Mesodermal cell (in vitro differentiated cells): ENCODE data around the gene SNX27. TPM values are rescaled to one million over a fixed set of nuclear protein-coding genes. Genes with fewer than 3 reads are reported as not detected.

Experiments
- H3K27ac ChIP-seq: 2 replicates; pipeline ENCODE4 v1.7.0; 2013; ENCODE audit warnings: mild to moderate bottlenecking, low read depth, low read length, moderate library complexity; ENCODE audit not compliant: severe bottlenecking
- H3K36me3 ChIP-seq: 2 replicates; pipeline ENCODE4 v1.7.1; 2013; ENCODE audit warnings: mild to moderate bottlenecking, low read length, moderate library complexity; ENCODE audit not compliant: control insufficient read depth, insufficient read depth
- H3K4me1 ChIP-seq: one replicate; pipeline ENCODE4 v1.7.1; 2013; ENCODE audit warnings: mild to moderate bottlenecking, low read length; ENCODE audit not compliant: insufficient read depth, control insufficient read depth, poor library complexity, severe bottlenecking
- H3K4me3 ChIP-seq: 2 replicates; pipeline ENCODE4 v1.7.0; 2013; ENCODE audit warnings: low read length, control low read depth, mild to moderate bottlenecking; ENCODE audit not compliant: insufficient read depth, poor library complexity, severe bottlenecking; ENCODE audit errors: extremely low read depth
- H3K9me3 ChIP-seq: 2 replicates; pipeline ENCODE4 v1.7.1; 2013; ENCODE audit warnings: mild to moderate bottlenecking, low read length, moderate library complexity; ENCODE audit not compliant: control insufficient read depth
- WGBS, 2 experiments: methylation state at CpG; one replicate each; pipeline ENCODE4 v1.1.5; 2013; ENCODE audit warnings: missing lambda C conversion rate in 2 of 2; ENCODE audit not compliant: insufficient coverage in 2 of 2; 5-methylcytosine and 5-hydroxymethylcytosine counted together
- polyA plus RNA-seq, 2 experiments: library from polyadenylated mRNA; stranded (reverse); fragments of 50-300 nt; gene quantifications; one replicate each; pipeline ENCODE4 v1.2.3, GENCODE V29; 2013

The SNX27 gene
- 20.8 TPM for polyA plus RNA-seq (2013, experiment 1 of 2)
- 18.8 TPM for polyA plus RNA-seq (2013, experiment 2 of 2)

- Histone ChIP-seq H3K36me3 (peaks cover 7% of the 10 kb centered on the region), H3K4me1 (peaks cover 5% of the 10 kb centered on the region), H3K9me3 (no peaks in the 10 kb centered on the region), H3K27ac (peak within 1 kb of the TSS; percentile 75), H3K4me3 (peak within 1 kb of the TSS; percentile 91)
- 0 to 1% methylated on average over 41 to 53 of the region's 79 CpGs for WGBS, 2 experiments
These were observed at the start of gene SNX27 for GRCh38 chr1:151611832-151612500. Gene SNX27 (plus strand): TSS chr1:151612050. CDS start chr1:151612202, 152 bp downstream.

DNA sequence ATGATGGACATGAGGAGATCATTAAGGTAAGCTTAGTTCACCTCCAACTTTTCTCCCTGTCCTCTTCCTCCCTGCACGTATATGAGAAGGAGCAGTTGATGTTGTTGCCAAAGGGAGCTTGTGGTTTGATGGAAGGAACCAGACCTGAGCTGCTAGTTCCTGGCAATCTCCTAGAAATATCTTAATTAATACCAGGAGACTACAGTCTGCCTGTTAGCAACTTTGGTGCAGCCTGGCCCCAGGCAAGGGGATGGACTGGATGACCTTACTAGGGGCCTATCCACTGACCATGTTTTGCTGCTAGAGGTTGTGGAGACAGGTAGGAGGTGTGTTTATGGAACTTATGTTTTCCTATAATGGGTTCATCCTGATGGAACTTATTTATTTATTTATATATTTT is 49.2 kb upstream of the SNX27 start:
- Histone ChIP-seq H3K27ac (no peak overlapping the region), H3K9me3 (no peaks in the 10 kb centered on the region), H3K4me1 (no peaks in the 10 kb centered on the region), H3K4me3 (no peak overlapping the region), H3K36me3 (peaks cover 41% of the 10 kb centered on the region)
- no CpG with 5 or more reads among the region's 1 CpG for WGBS, 2 experiments

DNA sequence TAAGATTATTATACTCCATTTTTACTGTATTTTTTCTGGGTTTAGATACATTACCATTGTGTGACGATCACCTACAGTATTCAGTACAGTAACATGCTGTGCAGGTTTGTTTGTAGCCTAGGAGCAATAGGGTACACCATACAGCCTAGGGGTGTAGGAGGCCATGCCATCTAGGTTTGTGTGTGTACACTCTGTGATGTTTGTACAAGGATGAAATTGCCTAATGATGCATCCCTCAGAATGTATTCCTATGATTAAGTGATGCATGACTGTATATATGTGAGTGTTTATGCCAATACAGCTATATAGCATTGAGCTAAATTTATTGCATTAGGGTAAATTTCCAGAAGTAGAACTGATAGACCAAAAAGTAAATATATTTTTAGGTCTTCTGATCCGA is 48.5 kb upstream of the SNX27 start:
- H3K27ac ChIP-seq, result no peak overlapping the region
- H3K36me3 ChIP-seq, result peaks cover 45% of the 10 kb centered on the region
- no peak overlapping the region for H3K4me3 ChIP-seq
- H3K4me1 ChIP-seq, result no peaks in the 10 kb centered on the region
- WGBS, 2 experiments, result no CpG with 5 or more reads among the region's 2 CpGs
- no peaks in the 10 kb centered on the region for H3K9me3 ChIP-seq

DNA sequence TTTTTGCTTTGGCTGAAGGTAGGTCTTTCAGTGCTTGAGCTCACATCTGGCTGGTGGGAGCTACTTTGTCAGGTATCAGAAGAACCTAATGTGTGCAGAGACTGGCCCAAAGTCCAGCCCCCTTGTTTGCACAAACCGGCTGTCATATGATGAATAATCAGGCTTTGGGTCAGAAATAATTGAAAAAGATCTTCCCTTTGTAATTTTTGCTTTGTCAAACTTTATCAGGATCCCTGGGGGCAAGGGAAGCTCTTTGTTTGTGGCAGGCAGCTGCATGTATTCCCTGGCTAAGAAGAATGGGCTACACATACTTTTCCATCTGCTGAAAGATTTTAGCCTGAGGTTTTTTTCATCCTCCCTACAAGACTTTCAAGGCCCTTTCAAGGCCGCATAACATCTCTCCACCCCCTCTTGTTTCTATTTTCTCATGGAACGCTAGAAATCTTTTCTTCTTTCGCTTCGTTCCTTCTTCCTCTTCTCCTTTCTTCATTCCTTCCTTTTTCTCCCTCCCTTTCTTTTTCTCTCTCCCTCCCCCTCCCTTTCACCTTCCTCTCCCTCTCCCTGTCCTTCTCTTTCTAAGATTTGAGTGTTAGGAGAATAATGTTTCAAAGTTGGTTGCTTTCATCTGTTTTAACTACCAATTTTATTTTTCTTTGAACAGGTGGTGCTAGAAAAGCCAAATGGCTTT is 46.2 kb upstream of the SNX27 start:
- WGBS, 2 experiments, result 68 to 75% methylated on average over 2 to 4 of the region's 5 CpGs
- H3K36me3 ChIP-seq, result peaks cover 66% of the 10 kb centered on the region
- no peak overlapping the region for H3K27ac ChIP-seq
- no peak overlapping the region for H3K4me3 ChIP-seq
- no peaks in the 10 kb centered on the region for H3K4me1 ChIP-seq
- no peaks in the 10 kb centered on the region for H3K9me3 ChIP-seq

GRCh38 chr1:151568626-151569088 is 43.2 kb upstream of the SNX27 start:
- 100% methylated on average over 1 to 2 of the region's 3 CpGs for WGBS, 2 experiments
- Histone ChIP-seq H3K4me3 (no peak overlapping the region), H3K27ac (no peak overlapping the region), H3K36me3 (peaks cover 73% of the 10 kb centered on the region), H3K9me3 (no peaks in the 10 kb centered on the region), H3K4me1 (no peaks in the 10 kb centered on the region)

GRCh38 chr1:151570819-151571218 is 41.0 kb upstream of the SNX27 start:
- H3K4me3 ChIP-seq, result no peak overlapping the region
- no peaks in the 10 kb centered on the region for H3K9me3 ChIP-seq
- peaks cover 13% of the 10 kb centered on the region for H3K4me1 ChIP-seq
- peaks cover 74% of the 10 kb centered on the region for H3K36me3 ChIP-seq
- no peak overlapping the region for H3K27ac ChIP-seq
- 82 to 88% methylated on average over 1 of the region's 1 CpG for WGBS, 2 experiments

GRCh38 chr1:151574575-151575529 is 37.0 kb upstream of the SNX27 start:
- Histone ChIP-seq H3K27ac (no peak overlapping the region), H3K36me3 (peaks cover 72% of the 10 kb centered on the region), H3K4me3 (no peak overlapping the region), H3K9me3 (no peaks in the 10 kb centered on the region), H3K4me1 (peaks cover 25% of the 10 kb centered on the region)
- WGBS, 2 experiments, result 91 to 93% methylated on average over 9 to 12 of the region's 12 CpGs

DNA sequence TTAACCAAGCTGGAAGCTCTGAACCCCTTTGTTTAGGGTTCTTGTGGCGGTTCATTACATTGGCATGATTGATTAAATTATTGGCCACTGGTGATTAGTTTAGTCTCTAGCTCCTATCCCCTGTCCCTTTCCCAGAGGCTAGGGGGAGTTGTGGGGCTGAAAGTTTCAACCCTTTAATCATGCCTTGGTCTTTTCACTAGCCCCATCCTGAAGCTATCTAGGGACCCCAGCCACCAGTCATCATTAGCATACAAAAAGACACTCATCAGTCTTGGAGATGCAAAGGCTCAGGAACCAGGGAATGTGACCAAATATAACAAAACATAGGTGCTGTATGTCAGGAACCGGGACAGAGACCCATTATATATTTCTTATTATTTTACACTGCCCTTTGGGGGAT is 34.7 kb upstream of the SNX27 start:
- no peaks in the 10 kb centered on the region for H3K9me3 ChIP-seq
- H3K27ac ChIP-seq, result no peak overlapping the region
- 100% methylated on average over 1 of the region's 2 CpGs; no CpG with 5 or more reads in 1 of the 2 experiments for WGBS, 2 experiments
- H3K36me3 ChIP-seq, result peaks cover 85% of the 10 kb centered on the region
- H3K4me1 ChIP-seq, result peaks cover 25% of the 10 kb centered on the region
- H3K4me3 ChIP-seq, result no peak overlapping the region

- Histone ChIP-seq H3K4me1 (peaks cover 25% of the 10 kb centered on the region), H3K27ac (no peak overlapping the region), H3K9me3 (no peaks in the 10 kb centered on the region), H3K4me3 (no peak overlapping the region), H3K36me3 (peaks cover 82% of the 10 kb centered on the region)
- no CpG with 5 or more reads among the region's 1 CpG for WGBS, 2 experiments
These were observed 32.9 kb upstream of the SNX27 start for GRCh38 chr1:151578941-151579340.

DNA sequence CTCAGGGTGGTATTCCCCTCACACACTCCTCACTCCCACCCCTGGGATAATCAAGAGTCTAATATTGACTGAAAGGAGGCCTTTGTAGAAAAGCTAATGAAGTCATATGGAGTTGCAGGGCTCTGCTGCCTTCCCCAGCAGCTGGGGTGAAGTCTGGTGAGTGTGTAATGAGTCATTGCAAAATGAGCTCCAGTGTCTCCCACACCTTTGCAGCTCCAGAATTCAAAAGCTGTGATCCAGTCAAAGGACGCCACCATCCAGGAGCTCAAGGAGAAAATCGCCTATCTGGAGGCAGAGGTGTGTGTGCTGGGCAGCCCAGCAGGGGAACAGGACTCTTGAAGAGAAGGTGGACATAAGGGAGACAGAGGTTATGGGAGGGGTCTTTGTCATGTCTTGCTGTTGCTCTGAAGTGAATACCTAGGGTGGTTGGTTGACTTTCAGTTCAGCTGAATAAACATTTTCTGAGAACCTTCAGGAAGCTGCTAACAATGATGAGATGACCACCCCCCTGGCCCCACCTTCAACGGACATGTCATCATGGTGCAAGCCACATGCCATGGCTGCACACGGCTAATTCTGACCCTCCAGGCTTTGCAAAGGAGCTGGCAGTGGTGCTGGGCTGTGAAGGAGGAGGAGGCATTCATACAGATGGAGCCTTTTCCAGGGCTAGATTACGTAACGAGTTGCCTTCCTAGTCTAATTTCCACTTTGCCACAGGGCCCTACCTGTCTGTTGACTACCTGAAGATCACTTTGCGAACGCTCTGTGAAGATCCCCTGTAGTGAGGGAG is 32.2 kb upstream of the SNX27 start:
- H3K4me3 ChIP-seq, result no peak overlapping the region
- H3K27ac ChIP-seq, result no peak overlapping the region
- H3K9me3 ChIP-seq, result no peaks in the 10 kb centered on the region
- peaks cover 76% of the 10 kb centered on the region for H3K36me3 ChIP-seq
- WGBS, 2 experiments, result 88 to 89% methylated on average over 6 of the region's 8 CpGs
- peaks cover 24% of the 10 kb centered on the region for H3K4me1 ChIP-seq
